Coronary artery (tissue), 2 donors: ENCODE results near the gene CNPY1.

Source experiments
- DNase-seq: peaks from one replicate; pipeline ENCODE4 v3.0.0-alpha.2; 2017; ENCODE audit warnings: low spot score
- H3K27ac ChIP-seq, 2 donors: fragments of 200-600 bp; sonication (generic); one replicate each; pipeline ENCODE4 v1.5.1; 2016 to 2019
- H3K4me3 ChIP-seq: fragments of 200-600 bp; sonication (generic); 2 replicates; pipeline ENCODE4 v1.5.1; 2016; ENCODE audit warnings: mild to moderate bottlenecking, moderate library complexity
- TF ChIP-seq, protein P1 (sequence below): fragments of 200-600 bp; sonication (generic); IDR thresholded peaks from one replicate; pipeline ENCODE4 v1.5.1; 2019; ENCODE audit warnings: antibody characterized with exemption

CNPY1 gene

DNA sequence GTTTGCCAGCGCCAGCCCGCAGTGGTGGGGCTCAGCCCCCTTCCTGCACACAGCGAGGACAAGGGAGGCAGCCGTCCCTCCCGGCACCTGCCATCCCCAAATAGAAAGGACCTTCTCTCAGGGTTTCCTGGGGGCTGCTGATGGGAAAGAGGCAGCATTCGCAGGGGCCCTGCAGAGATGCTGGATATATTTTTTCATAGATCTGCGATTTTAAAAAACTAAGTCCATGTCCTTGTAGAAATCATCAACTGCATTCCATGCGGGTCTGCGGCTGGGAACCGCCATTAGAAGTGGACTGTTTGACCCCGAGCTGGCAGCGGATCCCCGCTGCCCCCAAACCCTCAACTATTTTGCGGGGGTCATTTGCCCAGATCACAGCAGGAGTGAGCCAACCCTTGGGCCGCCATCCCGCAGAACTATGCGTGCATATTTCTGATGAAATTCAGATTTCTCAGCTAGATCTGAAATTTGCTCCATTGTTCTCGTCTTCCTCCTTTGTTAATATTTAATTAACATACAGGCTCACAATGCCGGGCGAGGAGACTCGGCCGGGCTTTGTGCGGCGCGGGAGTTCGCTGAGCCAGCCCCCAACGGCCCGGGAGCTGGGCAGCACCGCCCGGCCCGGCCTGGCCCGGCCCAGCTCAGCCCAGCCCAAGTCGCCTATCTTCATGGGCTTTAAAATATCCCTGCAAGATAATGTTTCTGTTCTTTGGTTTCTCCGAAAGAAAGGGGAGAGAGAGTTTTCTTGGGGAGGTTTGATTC is 86.5 kb downstream of the CNPY1 start:
- no peak for DNase-seq
- Histone ChIP-seq H3K4me3 (peak overlapping the region; percentile 70), H3K27ac (no peak overlapping the region)
- TF ChIP-seq, protein P1, sequence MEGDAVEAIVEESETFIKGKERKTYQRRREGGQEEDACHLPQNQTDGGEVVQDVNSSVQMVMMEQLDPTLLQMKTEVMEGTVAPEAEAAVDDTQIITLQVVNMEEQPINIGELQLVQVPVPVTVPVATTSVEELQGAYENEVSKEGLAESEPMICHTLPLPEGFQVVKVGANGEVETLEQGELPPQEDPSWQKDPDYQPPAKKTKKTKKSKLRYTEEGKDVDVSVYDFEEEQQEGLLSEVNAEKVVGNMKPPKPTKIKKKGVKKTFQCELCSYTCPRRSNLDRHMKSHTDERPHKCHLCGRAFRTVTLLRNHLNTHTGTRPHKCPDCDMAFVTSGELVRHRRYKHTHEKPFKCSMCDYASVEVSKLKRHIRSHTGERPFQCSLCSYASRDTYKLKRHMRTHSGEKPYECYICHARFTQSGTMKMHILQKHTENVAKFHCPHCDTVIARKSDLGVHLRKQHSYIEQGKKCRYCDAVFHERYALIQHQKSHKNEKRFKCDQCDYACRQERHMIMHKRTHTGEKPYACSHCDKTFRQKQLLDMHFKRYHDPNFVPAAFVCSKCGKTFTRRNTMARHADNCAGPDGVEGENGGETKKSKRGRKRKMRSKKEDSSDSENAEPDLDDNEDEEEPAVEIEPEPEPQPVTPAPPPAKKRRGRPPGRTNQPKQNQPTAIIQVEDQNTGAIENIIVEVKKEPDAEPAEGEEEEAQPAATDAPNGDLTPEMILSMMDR, result no peak

DNA sequence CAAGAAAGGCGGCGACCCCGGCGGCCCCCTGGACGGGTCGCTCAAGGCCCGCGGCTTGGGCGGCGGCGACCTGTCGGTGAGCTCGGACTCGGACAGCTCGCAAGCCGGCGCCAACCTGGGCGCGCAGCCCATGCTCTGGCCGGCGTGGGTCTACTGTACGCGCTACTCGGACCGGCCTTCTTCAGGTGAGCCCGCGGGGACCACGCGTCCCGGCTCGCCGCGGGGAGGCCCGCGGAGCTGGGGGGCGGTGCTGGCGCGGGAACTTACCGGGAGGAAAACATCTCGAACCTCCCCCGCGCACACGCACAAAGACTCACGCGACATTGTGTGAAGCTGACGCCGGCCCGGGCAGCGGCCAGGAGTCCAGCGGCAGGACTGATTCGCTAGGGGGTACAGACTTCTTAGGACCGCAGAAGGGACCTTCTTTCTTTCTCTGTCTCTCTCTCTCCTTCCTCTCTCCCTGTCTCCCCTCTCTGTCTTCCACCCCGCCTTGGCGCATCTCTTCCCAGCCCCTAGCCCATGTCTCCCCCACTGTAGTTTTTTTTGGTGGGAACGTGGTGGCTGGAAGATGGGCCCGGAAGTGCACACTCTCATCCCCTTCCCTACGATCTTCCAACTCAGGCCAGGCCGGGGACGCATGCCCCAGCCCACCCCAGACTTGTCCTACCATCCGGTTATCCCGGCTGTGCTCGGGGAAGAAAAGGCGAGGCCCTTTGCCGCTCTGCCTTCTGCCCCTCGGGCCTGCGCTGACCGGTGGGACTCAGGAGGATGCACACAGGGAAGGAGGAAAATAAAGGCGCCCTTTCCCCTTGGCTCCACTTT is 87.3 kb downstream of the CNPY1 start:
- Histone ChIP-seq H3K4me3 (peak overlapping the region; percentile 70), H3K27ac (no peak overlapping the region)
- no peak for DNase-seq
- TF ChIP-seq, protein P1, result no peak

DNA sequence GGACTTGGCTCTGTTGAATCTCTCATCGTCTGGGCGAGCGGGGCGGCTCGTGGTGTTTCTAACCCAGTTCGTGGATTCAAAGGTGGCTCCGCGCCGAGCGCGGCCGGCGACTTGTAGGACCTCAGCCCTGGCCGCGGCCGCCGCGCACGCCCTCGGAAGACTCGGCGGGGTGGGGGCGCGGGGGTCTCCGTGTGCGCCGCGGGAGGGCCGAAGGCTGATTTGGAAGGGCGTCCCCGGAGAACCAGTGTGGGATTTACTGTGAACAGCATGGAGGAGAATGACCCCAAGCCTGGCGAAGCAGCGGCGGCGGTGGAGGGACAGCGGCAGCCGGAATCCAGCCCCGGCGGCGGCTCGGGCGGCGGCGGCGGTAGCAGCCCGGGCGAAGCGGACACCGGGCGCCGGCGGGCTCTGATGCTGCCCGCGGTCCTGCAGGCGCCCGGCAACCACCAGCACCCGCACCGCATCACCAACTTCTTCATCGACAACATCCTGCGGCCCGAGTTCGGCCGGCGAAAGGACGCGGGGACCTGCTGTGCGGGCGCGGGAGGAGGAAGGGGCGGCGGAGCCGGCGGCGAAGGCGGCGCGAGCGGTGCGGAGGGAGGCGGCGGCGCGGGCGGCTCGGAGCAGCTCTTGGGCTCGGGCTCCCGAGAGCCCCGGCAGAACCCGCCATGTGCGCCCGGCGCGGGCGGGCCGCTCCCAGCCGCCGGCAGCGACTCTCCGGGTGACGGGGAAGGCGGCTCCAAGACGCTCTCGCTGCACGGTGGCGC is 88.1 kb downstream of the CNPY1 start, which contains the start of gene EN2:
EN2 (plus strand) TSS at position 19 of the 767 bp plus-strand sequence; CDS start at position 268, 249 bp downstream.
- Histone ChIP-seq H3K27ac (no peak within 1 kb of the TSS), H3K4me3 (peak within 1 kb of the TSS; percentile 70)
- DNase-seq, result no peak
- TF ChIP-seq, protein P1, result no peak

DNA sequence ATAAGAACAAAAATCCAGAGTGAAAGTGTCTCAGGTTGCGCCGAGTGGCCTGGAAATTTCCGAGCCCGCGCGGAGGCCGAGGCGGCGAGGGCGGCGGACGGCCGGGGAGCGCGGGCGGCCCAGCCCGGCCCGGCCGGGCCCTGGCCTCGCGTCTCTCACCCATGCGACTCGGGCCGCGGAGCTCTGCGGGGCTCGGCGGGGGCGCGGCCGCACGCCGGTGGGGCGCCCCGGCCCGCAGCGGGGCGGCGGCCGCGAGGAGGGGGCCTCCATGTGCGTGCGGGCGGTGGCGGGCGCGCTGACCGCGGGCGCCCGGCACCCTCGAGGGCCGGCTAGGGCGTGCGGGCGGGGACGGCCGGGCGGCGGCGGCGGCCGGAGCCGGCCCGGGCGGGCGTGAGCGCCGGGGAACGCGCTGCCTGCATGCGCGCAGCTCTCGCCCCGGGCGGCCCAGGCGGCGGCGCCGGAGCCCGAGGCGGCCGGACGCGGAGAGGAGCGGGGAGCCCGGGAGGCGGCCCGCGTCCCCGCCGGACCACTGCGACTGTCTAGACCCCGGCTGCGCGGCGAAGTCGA is 88.7 kb downstream of the CNPY1 start:
- TF ChIP-seq, protein P1, result no peak
- Histone ChIP-seq H3K27ac (no peak overlapping the region), H3K4me3 (peak overlapping the region; percentile 70)
- DNase-seq, result no peak

DNA sequence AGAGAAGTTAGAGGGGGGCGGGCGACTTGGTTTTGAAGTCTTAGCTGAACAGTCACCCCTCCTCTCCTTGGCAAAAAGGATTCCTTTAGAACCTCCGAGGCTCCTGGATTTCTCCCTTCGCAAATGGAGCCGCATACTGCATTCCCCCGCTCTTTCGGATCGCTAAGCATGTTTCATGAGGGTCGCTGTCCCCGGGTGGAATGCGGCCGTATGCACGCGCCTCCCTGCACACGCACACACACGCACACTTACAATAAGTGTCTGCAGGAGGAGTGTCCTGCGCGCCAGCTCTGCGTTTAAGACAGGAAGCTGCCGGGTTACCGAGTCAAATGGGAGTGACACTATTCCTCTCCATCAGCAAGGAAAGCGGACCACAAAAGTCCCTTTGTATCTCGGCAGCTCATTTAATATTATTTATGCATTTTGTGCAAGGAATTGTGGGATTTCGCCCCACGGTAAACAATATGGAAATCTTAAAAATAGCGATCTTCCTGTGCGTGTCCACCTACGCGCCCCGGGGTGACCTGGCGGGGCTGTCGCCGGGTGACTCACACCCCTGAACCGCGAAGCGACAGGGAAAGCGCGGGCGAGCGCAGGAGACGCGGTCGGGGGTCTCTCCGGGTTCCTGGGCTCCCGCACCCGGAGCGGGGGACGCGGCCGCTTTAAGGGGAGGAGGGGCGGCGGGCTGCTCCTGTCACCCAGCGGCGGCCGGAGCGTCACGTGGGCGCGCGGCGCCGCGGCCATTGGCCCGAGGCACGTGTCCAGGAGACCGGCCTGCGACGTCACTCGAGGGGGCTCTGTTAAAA is 89.4 kb downstream of the CNPY1 start:
- Histone ChIP-seq H3K4me3 (peak overlapping the region; percentile 70), H3K27ac (no peak overlapping the region)
- no peak for DNase-seq
- TF ChIP-seq, protein P1, result no peak
